NCI-H187 (cell line): ENCODE results near the gene DLST.

Experiments
- DNase-seq, 2 experiments: peaks; one replicate each; lab custom pipeline; 2025; lab: John Stamatoyannopoulos, UW

DLST gene

DNA sequence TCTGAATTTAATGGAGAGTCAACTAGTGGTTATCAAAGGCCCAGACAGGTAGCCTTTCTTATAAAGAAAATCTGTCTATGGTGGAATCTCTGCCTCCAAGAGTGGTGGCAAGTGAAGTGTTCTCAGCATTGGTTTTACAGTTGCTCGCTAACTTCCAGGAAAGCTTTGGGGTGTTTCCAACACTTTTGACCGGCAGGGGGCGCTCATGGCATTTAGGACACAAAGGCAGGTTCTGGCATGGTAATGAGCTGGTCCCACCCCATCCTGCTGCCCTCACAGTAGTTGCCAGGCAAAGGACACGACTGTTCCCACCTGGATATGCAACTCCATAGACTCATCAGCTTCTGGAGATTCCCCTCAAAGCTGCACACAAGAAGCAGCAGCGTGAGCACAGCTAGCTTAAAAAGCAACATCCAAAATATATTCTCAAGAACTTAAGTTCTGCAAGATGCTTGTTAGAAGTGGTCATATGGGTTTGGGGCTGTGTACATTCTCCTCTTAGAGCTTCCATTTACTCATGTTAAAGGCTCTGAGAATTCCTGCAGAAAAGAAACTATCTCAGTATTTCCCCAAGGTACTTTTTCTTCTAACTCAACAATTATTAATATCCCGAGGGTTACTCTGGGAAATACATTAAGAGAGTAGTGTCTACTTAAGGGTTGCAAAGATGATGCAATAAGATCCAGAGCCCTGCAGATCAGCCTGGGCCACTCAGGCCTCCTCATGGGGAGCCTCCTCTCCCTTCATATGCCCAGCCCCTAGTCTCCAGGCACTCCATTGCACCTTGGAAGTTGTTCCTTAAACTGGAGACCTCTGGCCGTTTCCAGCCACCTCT lies 20.6 kb upstream of the DLST start:
- DNase-seq: peak; percentile 69 to 86

DNA sequence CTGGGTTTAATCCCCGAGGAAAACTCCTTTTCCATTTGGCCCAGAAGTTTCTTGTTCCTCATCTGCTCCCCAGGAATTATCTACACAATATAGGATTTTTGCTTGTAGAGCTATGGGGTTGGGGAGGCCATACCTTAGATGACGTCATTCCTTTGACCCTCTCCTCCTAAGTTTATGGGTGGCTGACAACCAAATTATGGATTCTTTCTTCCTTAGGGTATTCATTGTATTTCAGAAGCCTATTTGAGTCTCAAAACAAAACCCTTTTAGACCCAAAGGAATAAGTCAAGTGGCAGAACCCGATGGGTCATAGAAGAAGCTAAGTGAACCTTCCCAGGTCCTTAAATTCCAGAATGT lies 20.0 kb upstream of the DLST start:
- no peak for DNase-seq

DNA sequence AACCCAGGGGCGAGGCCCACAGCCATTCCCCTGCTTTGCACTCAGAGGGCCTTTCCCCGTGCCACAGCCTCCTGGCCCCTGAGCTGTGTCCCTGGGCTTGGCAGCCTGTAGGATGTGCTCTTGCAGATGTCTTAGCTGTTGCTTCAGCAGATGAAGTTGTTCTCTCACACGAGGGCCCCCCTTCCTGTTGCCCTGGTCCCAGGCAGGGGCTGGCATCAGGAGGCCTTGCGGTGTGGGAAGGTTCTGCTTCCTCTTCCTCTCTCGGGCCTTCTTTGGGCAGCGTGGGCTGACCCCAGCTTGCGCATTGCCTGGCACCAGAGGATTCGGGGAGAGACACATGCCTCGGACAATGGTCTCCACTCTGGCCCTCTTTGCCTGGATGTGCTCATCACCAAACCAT lies 18.4 kb upstream of the DLST start:
- no peak for DNase-seq

DNA sequence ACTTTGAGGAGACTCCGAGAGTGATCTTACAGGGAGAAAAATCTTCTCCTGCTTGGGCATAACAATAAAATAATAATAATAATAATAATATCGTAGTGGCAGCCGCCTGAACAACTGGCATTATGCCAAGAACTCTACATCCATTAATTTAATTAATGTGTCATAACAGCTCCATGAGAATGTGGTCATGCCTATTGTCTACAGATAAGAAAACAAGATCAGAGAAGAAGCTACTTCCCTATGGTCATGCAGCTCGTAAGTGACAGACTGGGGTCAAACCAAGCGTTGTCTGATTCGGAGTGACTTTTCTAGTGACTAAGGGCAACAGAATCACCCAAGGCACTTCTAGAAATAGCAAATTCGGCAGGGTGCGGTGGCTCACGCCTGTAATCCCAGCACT lies 17.5 kb upstream of the DLST start:
- DNase-seq: no peak

DNA sequence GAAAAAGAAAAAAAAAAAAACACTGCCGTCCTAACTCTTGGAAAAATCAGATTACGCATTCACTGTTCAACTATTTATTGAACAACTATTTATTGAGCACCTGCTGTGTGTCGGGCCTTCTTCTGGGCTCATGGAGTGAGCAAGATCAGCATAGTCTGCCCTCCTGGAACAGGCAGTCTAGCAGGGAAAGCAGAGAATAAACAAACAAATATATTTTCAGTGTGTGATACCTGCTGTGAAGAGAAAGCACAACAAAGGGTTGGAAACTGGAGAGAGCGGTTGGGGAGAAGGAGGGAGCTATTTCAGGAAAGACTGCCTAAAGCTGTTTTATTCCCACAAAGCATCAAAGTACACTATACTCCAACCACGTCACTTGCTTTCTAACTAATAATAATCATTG lies 16.6 kb upstream of the DLST start:
- DNase-seq: no peak

DNA sequence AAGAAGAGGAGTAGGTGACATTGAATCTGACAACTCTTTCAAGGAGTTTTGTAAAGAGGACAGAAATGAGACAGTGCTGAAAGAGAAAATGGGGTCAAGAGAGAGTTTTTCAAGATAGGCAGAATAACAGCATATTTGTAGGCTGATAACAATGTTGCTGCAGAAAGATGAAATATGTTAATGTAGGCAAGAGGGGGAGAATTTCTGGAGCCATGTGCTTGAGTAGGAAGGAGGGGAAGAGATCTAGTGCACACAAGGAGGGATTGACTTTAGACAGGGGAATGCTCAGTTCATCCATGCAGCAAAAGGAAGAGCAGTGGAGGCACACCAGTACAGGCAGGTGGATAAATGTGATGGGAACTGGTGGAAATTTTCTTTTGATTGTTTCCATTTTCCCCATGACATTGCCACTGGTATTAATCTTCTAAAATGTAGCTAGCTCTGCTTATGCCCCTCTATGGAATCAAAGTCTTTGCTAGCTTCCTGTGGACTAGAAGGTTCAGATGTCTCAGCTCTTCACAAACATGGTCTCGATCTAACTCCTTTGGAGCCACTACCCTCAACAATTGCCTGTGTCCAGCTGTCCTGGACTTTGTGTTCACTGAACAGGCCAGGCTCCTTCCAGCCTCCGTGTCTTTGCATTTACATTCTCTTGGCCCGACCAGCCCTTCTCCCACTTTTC lies 14.9 kb upstream of the DLST start:
- DNase-seq: no peak

DNA sequence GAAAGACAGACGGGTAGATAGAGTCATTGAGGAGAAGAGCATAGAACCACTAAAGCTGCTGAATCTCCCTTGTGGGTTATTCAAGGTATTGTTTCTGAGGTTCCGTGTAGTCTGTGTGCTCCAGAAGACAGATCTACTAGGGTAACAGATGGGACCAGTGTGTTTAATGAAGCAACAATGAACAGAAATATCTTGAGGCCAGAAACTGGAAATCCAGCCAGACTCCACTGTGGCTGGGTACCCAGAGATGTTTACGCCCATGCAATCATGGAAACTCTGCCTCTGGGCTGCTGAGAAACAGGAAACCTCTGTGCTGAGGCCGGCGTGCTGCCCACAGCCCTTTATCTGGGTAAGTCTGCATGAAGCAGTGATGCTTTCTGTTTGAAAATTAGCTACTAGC lies 14.0 kb upstream of the DLST start:
- DNase-seq: no peak

DNA sequence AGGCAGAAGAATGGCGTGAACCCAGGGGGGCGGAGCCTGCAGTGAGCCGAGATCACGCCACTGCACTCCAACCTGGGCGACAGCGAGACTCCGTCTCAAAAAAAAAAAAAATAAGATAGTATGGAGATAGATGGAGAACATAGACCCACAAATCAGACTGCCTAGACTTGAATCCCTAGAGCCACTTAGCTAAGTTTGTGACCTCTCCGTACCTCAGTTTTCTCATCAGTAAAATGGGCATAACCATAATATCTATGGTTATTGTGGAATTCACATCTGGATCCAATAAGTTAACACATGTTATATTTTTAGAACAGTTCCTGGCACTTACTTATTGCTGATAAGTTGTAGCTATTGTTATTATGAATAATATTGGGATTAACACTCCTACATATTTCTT lies 13.0 kb upstream of the DLST start:
- DNase-seq: no peak

DNA sequence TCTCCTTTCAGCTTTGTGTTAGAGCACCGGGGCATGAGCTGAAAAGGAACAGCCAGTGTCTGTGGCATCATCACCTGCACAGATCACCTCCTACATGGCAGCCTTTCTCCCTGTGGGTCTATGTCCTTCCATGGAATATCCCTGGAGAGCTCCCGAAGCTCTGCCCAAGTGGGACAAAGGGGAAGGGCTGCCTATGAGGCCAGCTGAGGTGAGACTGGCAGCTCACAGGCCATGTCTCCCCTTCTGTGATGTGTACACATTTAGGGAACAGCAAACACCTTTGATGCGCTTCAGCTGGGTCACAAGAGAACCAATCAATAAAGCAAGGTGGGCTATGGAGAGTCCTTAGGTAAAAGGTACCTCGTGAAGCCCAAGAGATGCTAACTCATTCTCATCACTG lies 9.9 kb upstream of the DLST start:
- DNase-seq: no peak

DNA sequence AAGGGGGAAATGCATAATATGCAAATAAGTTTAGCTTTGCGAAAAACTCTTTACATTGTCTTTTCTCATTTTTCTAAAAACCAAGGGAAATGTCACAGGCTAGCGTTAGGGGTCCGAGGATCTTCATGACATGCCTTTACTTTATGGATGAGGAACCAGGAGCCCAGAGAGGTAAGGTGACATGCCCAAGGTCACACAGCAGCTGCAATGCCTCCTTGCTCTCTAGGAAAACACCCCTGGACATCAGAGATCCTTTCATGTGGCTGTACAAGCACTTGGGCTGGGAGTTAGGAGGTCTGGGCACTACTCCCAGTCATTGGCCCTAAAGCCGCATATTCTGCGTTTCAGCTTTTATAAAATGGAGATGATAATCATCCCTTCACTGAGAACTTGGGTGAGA lies 6.5 kb upstream of the DLST start:
- no peak for DNase-seq

DNA sequence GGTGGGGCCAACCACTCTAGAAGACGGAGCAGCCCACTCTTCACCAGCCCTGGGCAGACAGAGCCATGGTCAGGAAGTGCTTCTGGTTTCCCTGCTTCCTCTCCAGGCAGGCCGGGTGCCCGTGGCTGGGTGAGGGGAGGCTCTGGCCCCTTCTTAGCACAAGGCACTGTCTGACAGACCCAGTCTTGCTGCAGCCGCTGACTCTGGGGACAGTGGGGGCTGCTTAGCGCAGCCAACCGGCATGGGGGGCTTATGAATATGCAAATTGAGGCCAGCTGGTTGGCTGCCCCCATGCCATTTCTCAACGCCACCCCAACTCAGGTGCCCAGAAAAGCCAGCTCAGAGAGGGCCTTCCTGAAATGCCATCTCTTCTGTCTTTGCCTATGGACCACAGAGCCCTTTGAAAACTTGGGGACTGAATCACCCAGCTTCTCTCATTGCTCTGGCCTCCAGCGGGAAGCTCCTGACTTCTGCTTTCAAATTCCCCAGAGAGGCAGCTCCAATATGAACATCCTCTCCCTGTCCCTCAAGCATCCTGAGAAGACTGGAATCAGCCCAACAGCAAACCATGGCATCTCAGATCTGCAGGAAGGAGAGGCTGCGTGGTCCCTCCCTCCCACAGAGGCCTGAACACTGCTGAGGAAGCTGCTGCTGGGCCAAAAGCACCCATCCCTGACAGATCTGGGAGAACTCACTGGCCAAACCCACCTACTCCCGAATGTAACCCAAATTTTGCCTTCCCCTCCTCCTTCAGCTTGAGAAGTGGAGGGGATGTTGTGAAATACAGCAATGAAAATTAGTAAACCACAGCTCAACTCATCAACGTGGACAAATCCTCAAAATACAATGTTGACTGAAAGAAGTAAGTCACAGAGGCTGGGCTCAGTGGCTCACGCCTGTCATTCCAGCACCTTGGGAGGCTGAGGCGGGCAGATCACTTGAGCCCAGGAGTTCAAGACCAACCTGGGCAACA lies 5.5 kb upstream of the DLST start, which contains the start of gene PROX2:
Gene PROX2 (minus strand): TSS at position 205 of the 973 bp plus-strand sequence. CDS start 12,311 bp downstream, outside the sequence.
- DNase-seq: no peak

DNA sequence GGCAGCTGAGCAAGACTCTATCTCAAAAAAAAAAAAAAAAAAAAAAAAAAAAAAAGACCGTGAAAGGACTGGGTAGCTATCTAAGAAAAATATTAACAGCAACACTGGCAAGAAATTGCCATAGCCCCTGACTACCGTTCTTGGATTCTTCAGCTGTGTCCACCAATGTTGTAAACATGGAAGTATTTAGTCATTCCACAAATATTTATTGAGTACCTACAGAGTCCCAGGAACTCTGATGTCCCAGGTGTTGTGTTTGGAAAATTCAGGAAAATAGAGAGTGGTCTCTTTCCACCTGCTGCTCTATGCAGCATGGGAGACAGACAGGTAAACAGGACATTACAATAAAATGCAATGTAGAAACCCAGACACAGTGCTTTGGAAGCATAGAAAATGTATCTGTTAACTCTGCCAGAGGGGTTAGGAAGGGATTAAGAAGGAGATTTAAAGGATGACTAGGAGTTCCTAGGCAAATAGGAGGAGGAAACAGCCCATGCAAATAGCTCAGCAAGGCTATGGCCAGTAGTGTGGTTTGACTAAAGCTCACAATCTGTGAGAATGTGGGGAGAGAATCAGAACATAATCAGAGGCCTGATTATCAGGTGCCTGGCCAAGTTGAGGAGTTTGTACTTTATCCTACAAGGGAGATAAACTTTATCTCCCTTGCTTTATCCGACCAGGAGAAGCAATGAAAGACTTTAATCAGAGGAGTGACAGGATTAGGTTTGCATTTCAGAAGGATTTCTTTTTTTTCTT lies 2.1 kb upstream of the DLST start:
- DNase-seq: no peak

DNA sequence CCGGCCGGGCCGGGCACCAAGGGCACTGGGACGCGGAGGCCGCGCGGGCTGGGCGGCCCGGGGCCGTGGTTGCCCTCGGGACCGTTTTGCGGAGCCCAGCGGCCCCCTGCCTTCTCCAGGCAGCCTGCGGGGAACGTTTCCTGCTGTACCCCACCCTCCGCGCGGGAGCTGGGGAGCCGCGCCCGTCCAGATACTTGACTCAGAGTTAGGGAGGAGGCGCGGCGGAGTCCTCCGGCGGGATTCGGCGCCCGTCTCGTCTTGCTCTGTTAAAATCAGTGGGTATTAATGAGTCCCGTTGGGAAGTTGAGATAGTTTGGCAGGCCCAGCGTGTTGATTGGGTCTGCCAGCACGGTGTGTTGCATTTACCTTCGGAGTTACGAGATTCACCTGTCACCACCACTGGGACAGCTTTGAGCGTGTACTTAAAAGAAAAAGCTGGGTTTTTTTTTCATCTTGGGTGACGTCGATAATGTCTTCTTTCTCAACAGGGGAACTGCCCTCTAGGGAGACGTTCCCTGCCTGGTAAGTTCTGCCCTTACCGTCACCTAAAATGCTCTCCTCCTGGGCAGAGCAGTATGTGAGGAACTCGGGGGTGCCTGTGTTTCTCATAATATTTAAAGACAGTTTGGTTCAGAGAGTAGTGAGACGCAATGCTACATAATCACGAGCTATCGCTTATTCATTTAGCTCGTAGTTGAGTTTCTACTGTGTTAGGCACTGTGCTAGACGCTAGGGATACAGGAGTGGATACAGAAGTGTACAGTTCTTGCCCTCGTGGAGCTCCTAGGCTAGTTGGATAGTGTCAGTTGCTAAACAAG lies 596 bp downstream of the DLST start:
- DNase-seq: no peak

DNA sequence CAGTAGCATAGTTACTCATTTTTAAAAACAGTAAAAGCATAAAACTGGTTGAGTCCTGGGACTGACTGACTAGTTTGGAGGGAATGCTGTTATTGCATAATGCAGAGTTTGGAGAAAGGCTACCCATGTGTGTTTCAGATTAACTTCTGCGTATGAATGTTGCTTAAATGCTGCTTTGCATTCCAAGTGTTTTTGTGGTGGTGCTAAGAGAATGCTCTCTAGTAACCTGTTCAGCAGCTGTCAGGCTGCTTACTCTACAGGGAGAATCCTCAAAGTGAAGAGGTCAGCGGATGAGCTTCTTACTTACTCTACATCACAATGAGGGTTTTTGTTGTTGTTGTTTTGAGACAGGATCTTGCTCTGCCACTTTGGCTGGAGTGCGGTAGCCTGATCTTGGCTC lies 4.3 kb downstream of the DLST start:
- no peak for DNase-seq

DNA sequence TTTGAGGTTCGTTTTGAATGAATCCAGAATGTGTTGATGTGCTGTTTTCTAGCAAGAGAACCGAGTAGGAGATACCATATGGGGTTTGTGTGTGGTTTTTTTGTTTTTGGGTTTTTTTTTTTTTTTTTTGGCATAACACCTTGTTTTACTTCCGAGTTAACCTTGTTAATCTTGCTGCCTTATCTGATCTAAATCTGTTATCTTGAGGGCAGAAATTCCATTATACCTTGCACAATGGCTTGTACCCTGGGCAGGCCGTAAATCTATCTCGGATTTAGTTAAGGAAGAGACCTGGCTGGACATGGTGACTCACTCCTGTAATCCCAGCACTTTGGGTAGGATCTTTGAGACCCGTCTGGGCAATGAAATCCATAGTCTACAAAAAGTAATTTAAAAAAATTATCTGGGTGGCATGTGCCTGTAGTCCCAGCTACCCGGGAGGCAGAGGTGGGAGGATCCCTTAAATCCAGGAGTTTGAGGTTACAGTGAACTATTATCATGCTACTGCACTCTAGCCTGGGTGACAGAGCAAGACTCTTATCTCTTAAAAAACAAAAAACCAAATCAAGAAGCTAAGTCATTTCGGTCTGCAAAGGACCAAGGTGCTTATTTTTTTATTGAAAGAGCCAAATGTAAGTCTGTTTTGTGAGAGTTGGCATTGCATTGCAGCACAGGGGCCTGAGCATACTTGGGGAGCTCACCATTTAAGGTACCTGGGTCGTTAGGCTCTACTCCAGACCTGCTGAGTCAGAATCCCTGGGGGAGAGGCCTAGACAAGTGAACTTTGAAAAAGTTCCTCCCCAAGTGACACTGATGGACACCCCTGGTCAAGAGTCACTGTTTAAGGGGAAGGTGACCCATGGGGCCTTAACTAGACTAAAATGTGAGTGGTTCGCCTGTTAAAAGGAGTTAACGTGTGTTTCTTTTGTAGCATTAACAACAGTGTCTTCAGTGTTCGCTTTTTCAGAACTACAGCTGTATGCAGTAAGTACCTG lies 6.7 kb downstream of the DLST start:
- DNase-seq: no peak

DNA sequence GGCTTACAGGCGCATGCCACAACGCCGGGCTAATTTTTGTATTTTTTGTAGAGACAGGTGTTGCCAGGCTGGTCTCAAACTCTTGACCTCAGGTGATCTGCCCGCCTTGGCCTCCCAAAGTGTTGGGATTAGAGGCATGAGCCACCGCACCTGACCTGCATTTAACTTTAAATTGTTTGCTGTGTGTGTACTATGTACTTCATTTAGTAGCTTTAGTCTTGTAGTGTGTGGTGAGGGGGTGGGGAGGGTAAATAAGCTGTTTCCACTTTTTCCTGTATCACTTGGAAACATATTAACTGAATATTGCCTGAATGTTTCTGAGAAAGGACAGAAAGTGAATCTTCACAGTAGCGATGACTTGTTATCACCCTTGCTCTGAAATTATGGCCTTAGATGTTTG lies 8.5 kb downstream of the DLST start:
- no peak for DNase-seq

DNA sequence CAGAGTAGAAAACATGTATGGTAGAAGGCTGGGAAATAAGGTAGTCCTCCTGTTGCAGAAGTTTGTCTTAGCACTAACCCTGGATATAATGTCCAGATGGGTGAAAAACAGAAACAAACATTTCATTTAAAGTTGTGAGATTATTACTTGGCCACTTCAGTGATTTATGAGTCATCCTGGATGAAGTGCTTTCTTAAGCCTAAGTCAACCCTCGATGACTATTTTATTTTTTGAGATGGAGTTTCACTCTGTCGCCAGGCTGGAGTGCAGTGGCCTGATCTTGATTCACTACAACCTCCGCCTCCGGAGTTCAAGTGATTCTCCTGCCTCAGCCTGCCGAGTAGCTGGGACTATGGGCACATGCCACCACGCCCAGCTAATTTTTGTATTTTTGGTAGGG lies 10.2 kb downstream of the DLST start:
- DNase-seq: no peak

DNA sequence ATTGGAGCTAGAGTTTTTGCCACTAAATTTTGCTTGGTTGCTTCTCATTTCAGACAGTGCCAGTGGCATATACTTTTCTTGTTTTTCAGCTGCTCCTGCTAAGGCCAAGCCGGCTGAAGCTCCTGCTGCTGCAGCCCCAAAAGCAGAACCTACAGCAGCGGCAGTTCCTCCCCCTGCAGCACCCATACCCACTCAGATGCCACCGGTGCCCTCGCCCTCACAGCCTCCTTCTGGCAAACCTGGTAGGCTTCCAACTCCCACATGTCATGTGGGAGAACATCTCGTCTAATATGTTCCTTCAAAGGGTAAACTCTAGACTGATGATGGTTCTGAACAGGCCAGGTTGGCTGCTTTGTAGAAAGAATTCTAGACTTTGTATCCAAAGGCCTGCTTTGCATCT lies 11.0 kb downstream of the DLST start:
- no peak for DNase-seq

DNA sequence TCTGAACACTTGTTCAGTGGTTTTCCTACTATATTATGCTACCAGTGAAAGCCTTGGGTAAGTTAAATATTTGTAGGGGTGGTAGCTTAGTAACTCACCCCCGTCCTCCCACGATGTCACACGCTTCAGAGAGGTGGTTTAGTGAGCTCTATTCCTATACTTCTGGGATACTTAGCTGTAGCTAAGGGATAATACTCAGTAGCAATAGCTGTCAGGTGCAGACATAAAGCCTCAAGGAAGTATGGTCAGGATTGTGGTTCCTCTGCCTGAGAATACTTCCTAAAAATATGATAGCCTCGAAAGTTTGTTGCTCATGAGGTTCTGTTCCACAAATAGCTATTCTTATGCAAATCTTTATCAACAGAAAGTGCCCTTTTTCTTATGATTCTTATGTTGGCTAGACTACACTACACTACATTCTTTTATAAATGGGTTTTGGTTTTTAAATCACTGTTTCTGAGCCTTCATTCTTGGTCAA lies 11.9 kb downstream of the DLST start:
- DNase-seq: no peak
